ENCODE data around the gene RBFOX1. TPM values are rescaled to one million over a fixed set of nuclear protein-coding genes. Genes with fewer than 3 reads are reported as not detected.

Gene RBFOX1
- total RNA-seq, 1 donor, result not detected

GRCh38 chr16:7601100-7601499 is 268.5 kb downstream of the RBFOX1 start:
- Histone ChIP-seq H3K27me3 (ENCODE audit: insufficient read depth, low read length) (no peaks in the 10 kb centered on the region), H3K27ac (ENCODE audit: low read depth, low read length) (no peak overlapping the region), H3K9me3 (ENCODE audit: low read depth, low read length) (peaks cover 2% of the 10 kb centered on the region), H3K36me3 (ENCODE audit: insufficient read depth, low read length) (no peaks in the 10 kb centered on the region), H3K79me2 (ENCODE audit: insufficient read depth, low read length) (no peaks in the 10 kb centered on the region), H3K4me2 (ENCODE audit: insufficient read depth, low read length) (no peak overlapping the region), H4K20me1 (ENCODE audit: insufficient read depth, low read length) (no peaks in the 10 kb centered on the region), H3K4me1 (ENCODE audit: insufficient read depth, low read length) (no peaks in the 10 kb centered on the region), H2AFZ (ENCODE audit: low read length) (no peak overlapping the region), H3K4me3 (ENCODE audit: insufficient read depth, low read length) (no peak overlapping the region)
- TF ChIP-seq CTCF (IDR thresholded peaks at IDR 0.05; ENCODE audit: extremely low read depth, low read depth, low read length), result no peak
- DNase-seq (ENCODE audit: insufficient read length, low spot score, missing footprints), result no peak

- no peak for DNase-seq (ENCODE audit: insufficient read length, low spot score, missing footprints)
- Histone ChIP-seq H3K36me3 (ENCODE audit: insufficient read depth, low read length) (no peaks in the 10 kb centered on the region), H3K9me3 (ENCODE audit: low read depth, low read length) (peaks cover 2% of the 10 kb centered on the region), H4K20me1 (ENCODE audit: insufficient read depth, low read length) (no peaks in the 10 kb centered on the region), H3K4me2 (ENCODE audit: insufficient read depth, low read length) (no peak overlapping the region), H3K4me3 (ENCODE audit: insufficient read depth, low read length) (no peak overlapping the region), H3K27ac (ENCODE audit: low read depth, low read length) (no peak overlapping the region), H3K27me3 (ENCODE audit: insufficient read depth, low read length) (no peaks in the 10 kb centered on the region), H3K79me2 (ENCODE audit: insufficient read depth, low read length) (no peaks in the 10 kb centered on the region), H3K4me1 (ENCODE audit: insufficient read depth, low read length) (no peaks in the 10 kb centered on the region), H2AFZ (ENCODE audit: low read length) (no peak overlapping the region)
- TF ChIP-seq CTCF (IDR thresholded peaks at IDR 0.05; ENCODE audit: extremely low read depth, low read depth, low read length), result no peak
Measured at GRCh38 chr16:7602291-7602950, 269.8 kb downstream of the RBFOX1 start.

GRCh38 chr16:7605812-7606211 is 273.2 kb downstream of the RBFOX1 start:
- H3K36me3 ChIP-seq (ENCODE audit: insufficient read depth, low read length), result no peaks in the 10 kb centered on the region
- H3K27ac ChIP-seq (ENCODE audit: low read depth, low read length), result no peak overlapping the region
- no peaks in the 10 kb centered on the region for H3K4me1 ChIP-seq (ENCODE audit: insufficient read depth, low read length)
- no peak overlapping the region for H2AFZ ChIP-seq (ENCODE audit: low read length)
- H3K4me2 ChIP-seq (ENCODE audit: insufficient read depth, low read length), result no peak overlapping the region
- TF ChIP-seq CTCF (IDR thresholded peaks at IDR 0.05; ENCODE audit: extremely low read depth, low read depth, low read length), result no peak
- no peaks in the 10 kb centered on the region for H4K20me1 ChIP-seq (ENCODE audit: insufficient read depth, low read length)
- H3K27me3 ChIP-seq (ENCODE audit: insufficient read depth, low read length), result no peaks in the 10 kb centered on the region
- H3K79me2 ChIP-seq (ENCODE audit: insufficient read depth, low read length), result no peaks in the 10 kb centered on the region
- no peak for DNase-seq (ENCODE audit: insufficient read length, low spot score, missing footprints)
- no peak overlapping the region for H3K4me3 ChIP-seq (ENCODE audit: insufficient read depth, low read length)
- H3K9me3 ChIP-seq (ENCODE audit: low read depth, low read length), result peaks cover 2% of the 10 kb centered on the region

GRCh38 chr16:7612671-7613070 is 280.0 kb downstream of the RBFOX1 start:
- H3K36me3 ChIP-seq (ENCODE audit: insufficient read depth, low read length), result no peaks in the 10 kb centered on the region
- H3K4me2 ChIP-seq (ENCODE audit: insufficient read depth, low read length), result no peak overlapping the region
- H3K79me2 ChIP-seq (ENCODE audit: insufficient read depth, low read length), result no peaks in the 10 kb centered on the region
- TF ChIP-seq CTCF (IDR thresholded peaks at IDR 0.05; ENCODE audit: extremely low read depth, low read depth, low read length), result no peak
- H3K4me1 ChIP-seq (ENCODE audit: insufficient read depth, low read length), result no peaks in the 10 kb centered on the region
- no peaks in the 10 kb centered on the region for H3K9me3 ChIP-seq (ENCODE audit: low read depth, low read length)
- no peak overlapping the region for H2AFZ ChIP-seq (ENCODE audit: low read length)
- no peaks in the 10 kb centered on the region for H3K27me3 ChIP-seq (ENCODE audit: insufficient read depth, low read length)
- DNase-seq (ENCODE audit: insufficient read length, low spot score, missing footprints), result no peak
- H3K4me3 ChIP-seq (ENCODE audit: insufficient read depth, low read length), result no peak overlapping the region
- H3K27ac ChIP-seq (ENCODE audit: low read depth, low read length), result no peak overlapping the region
- H4K20me1 ChIP-seq (ENCODE audit: insufficient read depth, low read length), result no peaks in the 10 kb centered on the region
